ENCODE results near the gene SIGLEC12. TPM values are rescaled to one million over a fixed set of nuclear protein-coding genes. Genes with fewer than 3 reads are reported as not detected.
"Not testable (repeated sequence)": the region's sequence is repeated elsewhere in the genome, so short reads cannot be mapped to it uniquely, and the experiment has no call there.

Gene SIGLEC12
- total and polyA plus RNA-seq, 9 donors = 0.23 to 0.73 (median 0.25) TPM; not detected in 6

GRCh38 chr19:51448011-51448410 lies 53.6 kb downstream of the SIGLEC12 start:
- H3K4me3 ChIP-seq = no peak overlapping the region
- no peaks in the 10 kb centered on the region for H3K27me3 ChIP-seq
- no peaks in the 10 kb centered on the region for H3K9me3 ChIP-seq
- H3K36me3 ChIP-seq = no peaks in the 10 kb centered on the region
- intact Hi-C loops (cut with DNase I) = no loop called here
- WGBS, 3 donors = 66 to 80% (median 69%) methylated on average over 7 of the region's 7 CpGs
- no peak for DNase-seq
- no peaks in the 10 kb centered on the region for H3K4me1 ChIP-seq (ENCODE audit: insufficient read depth)
- no peak overlapping the region for H3K27ac ChIP-seq
- TF ChIP-seq CTCF (IDR thresholded peaks at IDR 0.05) (no peak), EP300 (IDR thresholded peaks at IDR 0.05) (no peak), POLR2A (IDR thresholded peaks at IDR 0.05) (no peak)

GRCh38 chr19:51447510-51447909 lies 54.1 kb downstream of the SIGLEC12 start:
- H3K27ac ChIP-seq; H3K9me3 ChIP-seq; H3K4me1 ChIP-seq (ENCODE audit: insufficient read depth); H3K36me3 ChIP-seq; H3K4me3 ChIP-seq; DNase-seq; H3K27me3 ChIP-seq; intact Hi-C loops (cut with DNase I): not testable (repeated sequence)
- 75 to 85% (median 79%) methylated on average over 3 of the region's 3 CpGs for WGBS, 3 donors

- H3K4me1 ChIP-seq (ENCODE audit: insufficient read depth) = no peaks in the 10 kb centered on the region
- H3K9me3 ChIP-seq = no peaks in the 10 kb centered on the region
- WGBS, 3 donors = 48 to 58% (median 52%) methylated on average over 31 of the region's 31 CpGs
- DNase-seq = no peak
- no peak overlapping the region for H3K27ac ChIP-seq
- H3K4me3 ChIP-seq = no peak overlapping the region
- no peaks in the 10 kb centered on the region for H3K36me3 ChIP-seq
- no peaks in the 10 kb centered on the region for H3K27me3 ChIP-seq
- intact Hi-C loops (cut with DNase I) = no loop called here
- TF ChIP-seq EP300 (IDR thresholded peaks at IDR 0.05) (no peak), CTCF (IDR thresholded peaks at IDR 0.05) (no peak), POLR2A (IDR thresholded peaks at IDR 0.05) (no peak)
These were observed 59.9 kb downstream of the SIGLEC12 start for GRCh38 chr19:51441410-51442390.

Small RNA genes within 50 kb of the gene (small RNA-seq; reads per million reads assigned to genes)
- gene AC020914.3 (not detected), gene AC020914.5 (not detected)

Other genes starting within 250 kb of the SIGLEC12 start
- gene IGLON5, start 190.2 kb downstream of the SIGLEC12 start, total RNA-seq = under 1 TPM in 6 of 7 donors, not detected in 1; 0.08 to 0.96 (median 0.29) TPM
- 1 to 10 TPM in 1 of 2 donors, under 1 TPM in 1; 0.13 to 1.6 TPM for gene IGLON5, start 190.2 kb downstream of the SIGLEC12 start, polyA plus RNA-seq
- 1 to 10 TPM; 1.8 to 8.1 (median 5.4) TPM for gene VSIG10L, start 159.7 kb downstream of the SIGLEC12 start, total RNA-seq
- 1 to 10 TPM; 4.4 to 6.9 TPM for gene VSIG10L, start 159.7 kb downstream of the SIGLEC12 start, polyA plus RNA-seq
- 10 to 100 TPM; 38.7 to 91.3 (median 63.3) TPM for gene ETFB, start 135.4 kb downstream of the SIGLEC12 start, total RNA-seq
- 10 to 100 TPM; 12.4 to 86.7 TPM for gene ETFB, start 135.4 kb downstream of the SIGLEC12 start, polyA plus RNA-seq
- 1 to 10 TPM in 3 of 7 donors, under 1 TPM in 1, not detected in 3; 0.70 to 1.9 (median 1.5) TPM for gene CLDND2, start 132.8 kb downstream of the SIGLEC12 start, total RNA-seq
- gene CLDND2, start 132.8 kb downstream of the SIGLEC12 start, polyA plus RNA-seq = under 1 TPM in 1 of 2 donors, not detected in 1; 0.59 TPM
- 1 to 10 TPM in 5 of 7 donors, under 1 TPM in 2; 0.40 to 3.1 (median 1.5) TPM for gene NKG7, start 129.1 kb downstream of the SIGLEC12 start, total RNA-seq
- gene NKG7, start 129.1 kb downstream of the SIGLEC12 start, polyA plus RNA-seq = 1 to 10 TPM; 1.6 to 4.4 TPM
- gene LIM2, start 113.8 kb downstream of the SIGLEC12 start, total RNA-seq = not detected
- gene LIM2, start 113.8 kb downstream of the SIGLEC12 start, polyA plus RNA-seq = not detected
- gene C19orf84, start 111.2 kb downstream of the SIGLEC12 start, total RNA-seq = not detected
- gene C19orf84, start 111.2 kb downstream of the SIGLEC12 start, polyA plus RNA-seq = under 1 TPM in 1 of 2 donors, not detected in 1; 0.47 TPM
- gene SIGLEC10, start 84.2 kb downstream of the SIGLEC12 start, total RNA-seq = 1 to 10 TPM; 1.4 to 9.4 (median 4.6) TPM
- 1 to 10 TPM in 1 of 2 donors, under 1 TPM in 1; 0.30 to 1.3 TPM for gene SIGLEC10, start 84.2 kb downstream of the SIGLEC12 start, polyA plus RNA-seq
- 1 to 10 TPM in 1 of 7 donors, under 1 TPM in 4, not detected in 2; 0.24 to 1.6 (median 0.92) TPM for gene SIGLEC8, start 43.3 kb downstream of the SIGLEC12 start, total RNA-seq
- 1 to 10 TPM in 1 of 2 donors, under 1 TPM in 1; 0.05 to 1.6 TPM for gene SIGLEC8, start 43.3 kb downstream of the SIGLEC12 start, polyA plus RNA-seq
- gene CEACAM18, start 23.3 kb downstream of the SIGLEC12 start, total RNA-seq = not detected
- gene CEACAM18, start 23.3 kb downstream of the SIGLEC12 start, polyA plus RNA-seq = not detected
- under 1 TPM in 2 of 7 donors, not detected in 5; 0.40 to 0.45 TPM for gene SIGLEC6, start 29.9 kb upstream of the SIGLEC12 start, total RNA-seq
- gene SIGLEC6, start 29.9 kb upstream of the SIGLEC12 start, polyA plus RNA-seq = under 1 TPM; 0.19 to 0.67 TPM
- gene ZNF175, start 69.5 kb upstream of the SIGLEC12 start, total RNA-seq = 10 to 100 TPM in 5 of 7 donors, 1 to 10 TPM in 2; 4.3 to 17.3 (median 13.1) TPM
- gene ZNF175, start 69.5 kb upstream of the SIGLEC12 start, polyA plus RNA-seq = 10 to 100 TPM in 1 of 2 donors, 1 to 10 TPM in 1; 5.4 to 12.3 TPM
- under 1 TPM in 4 of 7 donors, not detected in 3; 0.13 to 0.69 (median 0.56) TPM for gene SIGLEC5, start 128.6 kb upstream of the SIGLEC12 start, total RNA-seq
- gene SIGLEC5, start 128.6 kb upstream of the SIGLEC12 start, polyA plus RNA-seq = under 1 TPM in 1 of 2 donors, not detected in 1; 0.13 TPM
- 1 to 10 TPM in 3 of 7 donors, under 1 TPM in 3, not detected in 1; 0.11 to 4.1 (median 1.0) TPM for gene SIGLEC14, start 145.0 kb upstream of the SIGLEC12 start, total RNA-seq
- under 1 TPM in 1 of 2 donors, not detected in 1; 0.27 TPM for gene SIGLEC14, start 145.0 kb upstream of the SIGLEC12 start, polyA plus RNA-seq
- gene SPACA6, start 191.5 kb upstream of the SIGLEC12 start, total RNA-seq = 10 to 100 TPM; 30.3 to 93.2 (median 50.3) TPM
- 10 to 100 TPM in 1 of 2 donors, 1 to 10 TPM in 1; 6.4 to 27.4 TPM for gene SPACA6, start 191.5 kb upstream of the SIGLEC12 start, polyA plus RNA-seq
- gene HAS1, start 222.2 kb upstream of the SIGLEC12 start, total RNA-seq = 100 to 1,000 TPM in 1 of 7 donors, 10 to 100 TPM in 3, 1 to 10 TPM in 3; 1.8 to 385 (median 15.3) TPM
- gene HAS1, start 222.2 kb upstream of the SIGLEC12 start, polyA plus RNA-seq = 1 to 10 TPM; 1.0 to 7.5 TPM